SU-DHL-6 (cell line): ENCODE measurements around the gene KLK4.

Experiments used
- H2AFZ ChIP-seq: fragments of 200-600 bp; sonication (generic); 2 replicates; pipeline ENCODE4 v1.6.1; 2014; ENCODE audit warnings: low read depth, mild to moderate bottlenecking, moderate library complexity, mixed read lengths, antibody characterized with exemption, low read length; ENCODE audit not compliant: severe bottlenecking
- H3F3A ChIP-seq: fragments of 200-600 bp; shearing (Covaris generic); 2 replicates; pipeline ENCODE4 v1.6.0; 2016; ENCODE audit warnings: antibody characterized with exemption, mild to moderate bottlenecking; ENCODE audit not compliant: insufficient read depth
- H3K27ac ChIP-seq: fragments of 200-600 bp; sonication (generic); 2 replicates; pipeline ENCODE4 v1.5.1; 2016; ENCODE audit warnings: low read depth, mild to moderate bottlenecking, low read length, moderate library complexity, mixed read lengths
- H3K27me3 ChIP-seq: fragments of 200-600 bp; sonication (generic), shearing (Covaris generic); 2 replicates; pipeline ENCODE4 v1.6.0; 2014; ENCODE audit warnings: mild to moderate bottlenecking, low read length
- H3K36me3 ChIP-seq: fragments of 200-600 bp; sonication (generic); 2 replicates; pipeline ENCODE4 v1.6.1; 2014; ENCODE audit warnings: mild to moderate bottlenecking, low read length, mixed read lengths
- H3K4me2 ChIP-seq: fragments of 300-600, 200-600 bp; shearing (Covaris generic), sonication (generic); 2 replicates; pipeline ENCODE4 v1.6.0; 2014; ENCODE audit warnings: low read length, low read depth, mild to moderate bottlenecking; ENCODE audit not compliant: poor library complexity, severe bottlenecking
- H3K4me3 ChIP-seq: fragments of 200-600 bp; sonication (generic); 2 replicates; pipeline ENCODE4 v1.5.1; 2014; ENCODE audit warnings: antibody characterized with exemption, low read length, mild to moderate bottlenecking, mixed read lengths; ENCODE audit not compliant: insufficient read depth, poor library complexity, severe bottlenecking
- H3K79me2 ChIP-seq: fragments of 200-600 bp; sonication (generic); 2 replicates; pipeline ENCODE4 v1.6.1; 2014; ENCODE audit warnings: mild to moderate bottlenecking, low read length, moderate library complexity; ENCODE audit not compliant: insufficient read depth
- H3K9ac ChIP-seq: fragments of 200-600 bp; sonication (generic); 2 replicates; pipeline ENCODE4 v1.7.0; 2014; ENCODE audit warnings: mild to moderate bottlenecking, low read length
- H3K9me2 ChIP-seq: fragments of 200-600 bp; sonication (generic); replicated peaks from 2 replicates; pipeline ENCODE4 v1.6.1; 2014; ENCODE audit warnings: low read length; ENCODE audit not compliant: insufficient read depth
- H3K9me3 ChIP-seq: fragments of 200-600 bp; sonication (generic); 2 replicates; pipeline ENCODE4 v1.6.1; 2014; ENCODE audit warnings: low read length, mixed read lengths; ENCODE audit not compliant: insufficient read depth
- H4K20me1 ChIP-seq: fragments of 200-600 bp; sonication (generic); 2 replicates; pipeline ENCODE4 v1.6.1; 2014; ENCODE audit warnings: low read depth, mild to moderate bottlenecking, antibody characterized with exemption, low read length, moderate library complexity, mixed read lengths
- CTCF ChIP-seq: fragments of 200-600 bp; sonication (generic); IDR thresholded peaks from one replicate; pipeline ENCODE4 v1.5.1; 2017; ENCODE audit warnings: antibody characterized with exemption, mild to moderate bottlenecking, low read length, moderate library complexity; ENCODE audit not compliant: insufficient read depth, poor library complexity, severe bottlenecking
- EZH2phosphoT487 ChIP-seq: fragments of 200-600 bp; sonication (generic), shearing (Covaris generic); conservative IDR thresholded peaks from 2 replicates; pipeline ENCODE4 v1.6.1; 2018; ENCODE audit warnings: mild to moderate bottlenecking, antibody characterized with exemption, low read length, moderate library complexity, mixed read lengths

Gene KLK4

GRCh38 chr19:50952910-50953309, 41.7 kb upstream of the KLK4 start, which contains the start of gene KLK5:
Gene KLK5, minus strand, starts transcription at chr19:50953038. Its CDS starts 381 bp downstream, at chr19:50952657.
- no peak within 1 kb of the TSS for H3K4me2 ChIP-seq
- H3K9ac ChIP-seq: no peak within 1 kb of the TSS
- no peaks in the 10 kb centered on the region for H3K9me3 ChIP-seq
- no peak within 1 kb of the TSS for H3K27ac ChIP-seq
- no peaks in the 10 kb centered on the region for H3K79me2 ChIP-seq
- no peaks in the 10 kb centered on the region for H3K9me2 ChIP-seq
- no peak within 1 kb of the TSS for H3K4me3 ChIP-seq
- no peaks in the 10 kb centered on the region for H3F3A ChIP-seq
- no peak within 1 kb of the TSS for H2AFZ ChIP-seq
- H4K20me1 ChIP-seq: no peaks in the 10 kb centered on the region
- no peaks in the 10 kb centered on the region for H3K27me3 ChIP-seq
- no peaks in the 10 kb centered on the region for H3K36me3 ChIP-seq
- TF ChIP-seq CTCF (no peak), EZH2phosphoT487 (no peak)

- Histone ChIP-seq H3K4me3 (no peak overlapping the region), H2AFZ (no peak overlapping the region), H3K9ac (no peak overlapping the region), H4K20me1 (no peaks in the 10 kb centered on the region), H3K27ac (no peak overlapping the region), H3K4me2 (no peak overlapping the region), H3K79me2 (no peaks in the 10 kb centered on the region), H3F3A (no peaks in the 10 kb centered on the region), H3K9me3 (no peaks in the 10 kb centered on the region), H3K36me3 (no peaks in the 10 kb centered on the region), H3K27me3 (no peaks in the 10 kb centered on the region), H3K9me2 (no peaks in the 10 kb centered on the region)
- TF ChIP-seq EZH2phosphoT487 (no peak), CTCF (no peak)
Measured at GRCh38 chr19:50949861-50950260, 38.7 kb upstream of the KLK4 start.

- H3K4me2 ChIP-seq: no peak overlapping the region
- no peaks in the 10 kb centered on the region for H3K9me2 ChIP-seq
- no peaks in the 10 kb centered on the region for H3F3A ChIP-seq
- no peak overlapping the region for H3K9ac ChIP-seq
- H2AFZ ChIP-seq: no peak overlapping the region
- no peak overlapping the region for H3K27ac ChIP-seq
- TF ChIP-seq CTCF: no peak
- TF ChIP-seq EZH2phosphoT487: no peak
- H3K36me3 ChIP-seq: no peaks in the 10 kb centered on the region
- no peaks in the 10 kb centered on the region for H3K79me2 ChIP-seq
- no peaks in the 10 kb centered on the region for H3K27me3 ChIP-seq
- no peaks in the 10 kb centered on the region for H3K9me3 ChIP-seq
- no peaks in the 10 kb centered on the region for H4K20me1 ChIP-seq
- no peak overlapping the region for H3K4me3 ChIP-seq
Measured at GRCh38 chr19:50947123-50947522, 35.9 kb upstream of the KLK4 start.

- Histone ChIP-seq H3K4me2 (no peak overlapping the region), H3K27me3 (no peaks in the 10 kb centered on the region), H3K9ac (no peak overlapping the region), H3K79me2 (no peaks in the 10 kb centered on the region), H3K36me3 (no peaks in the 10 kb centered on the region), H3K9me2 (no peaks in the 10 kb centered on the region), H3K9me3 (no peaks in the 10 kb centered on the region), H3K27ac (no peak overlapping the region), H3F3A (no peaks in the 10 kb centered on the region), H2AFZ (no peak overlapping the region), H3K4me3 (no peak overlapping the region), H4K20me1 (no peaks in the 10 kb centered on the region)
- TF ChIP-seq EZH2phosphoT487: no peak
- no peak for TF ChIP-seq CTCF
Measured at GRCh38 chr19:50944795-50945194, 33.6 kb upstream of the KLK4 start.
